Tongue (tissue), 2 donors: ENCODE measurements around the gene GNAO1. TPM values are rescaled to one million over a fixed set of nuclear protein-coding genes. Genes with fewer than 3 reads are reported as not detected.
A peak's percentile ranks its signal among the peaks of the same experiment; 100 is the strongest.

Experiments used
- DNase-seq: peaks from one replicate; pipeline ENCODE4 v3.0.0-alpha.2; 2015
- total RNA-seq: library from RNA; depleted of rRNA; stranded (reverse); fragments of >200 nt; gene quantifications from one replicate; pipeline ENCODE4 v1.2.3, GENCODE V29; 2014

The GNAO1 gene
- total RNA-seq, 1 donor from 2014 or later: 3.9 TPM

DNA sequence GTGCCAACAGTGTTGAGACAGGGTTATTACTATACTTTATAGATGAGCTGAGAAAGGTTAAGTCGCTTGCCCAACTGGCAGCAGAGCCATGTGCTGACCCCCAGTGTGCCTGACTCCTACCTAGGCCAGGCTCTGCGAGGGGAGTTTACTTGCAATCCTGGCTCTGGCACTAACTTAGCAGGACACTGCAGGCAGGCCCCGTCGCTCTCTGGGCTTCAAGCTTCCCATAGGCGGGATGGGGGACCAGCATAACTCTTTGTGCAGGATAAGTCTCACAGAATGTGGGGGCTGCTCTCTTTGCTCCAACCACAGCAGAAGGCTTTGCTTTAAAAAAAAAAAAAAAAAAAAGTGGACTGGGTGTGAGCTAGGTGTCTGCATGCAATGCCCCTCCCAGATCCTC is 102.7 kb downstream of the GNAO1 start:
- no peak for DNase-seq

DNA sequence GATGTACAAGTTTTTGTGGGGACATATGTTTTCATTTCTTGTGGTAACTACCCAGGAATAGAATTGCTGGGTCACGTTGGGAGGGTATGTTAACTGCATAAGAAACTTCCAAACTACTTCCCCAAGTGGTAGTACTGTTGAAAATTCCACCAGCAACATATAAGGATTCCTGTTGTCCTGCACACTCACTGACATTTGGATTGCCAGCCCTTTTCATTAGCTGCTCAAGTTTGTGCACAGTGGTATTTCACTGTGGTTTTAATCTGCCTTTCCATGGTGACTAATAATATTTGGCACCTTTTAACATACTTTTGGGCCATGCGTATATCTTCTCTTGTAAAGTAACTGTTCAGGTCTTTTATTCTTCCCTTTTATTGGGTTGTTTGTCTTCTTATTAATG is 103.3 kb downstream of the GNAO1 start:
- DNase-seq: no peak

DNA sequence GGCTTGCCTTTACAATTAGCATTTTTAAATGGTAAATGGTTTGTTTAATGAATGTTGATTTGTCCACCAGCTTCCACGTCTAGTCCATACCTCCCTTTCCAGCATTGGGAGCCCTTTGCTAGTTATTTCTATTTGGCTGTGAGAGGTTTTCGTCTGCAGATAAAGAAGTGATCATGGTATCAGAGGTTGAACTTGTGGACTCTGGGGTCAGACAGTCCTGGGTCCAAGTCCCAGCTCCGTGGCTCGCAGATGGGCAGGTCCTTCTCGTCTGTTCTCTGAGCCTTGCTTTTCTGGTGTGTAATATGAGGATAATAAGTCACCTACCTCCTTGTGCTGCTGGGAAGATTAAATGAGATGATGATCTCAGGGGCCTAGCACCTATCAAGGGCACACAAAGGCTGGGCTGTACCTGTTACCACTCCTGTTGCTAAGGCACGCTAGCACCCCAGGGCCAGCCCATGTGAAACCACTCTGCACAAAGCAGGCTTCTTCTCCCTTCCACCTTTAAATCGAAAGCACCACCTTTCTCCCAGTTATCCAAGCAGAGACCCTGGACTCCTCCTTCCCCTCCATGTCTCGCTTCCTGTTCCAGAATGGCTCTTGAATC is 103.9 kb downstream of the GNAO1 start:
- DNase-seq: no peak

DNA sequence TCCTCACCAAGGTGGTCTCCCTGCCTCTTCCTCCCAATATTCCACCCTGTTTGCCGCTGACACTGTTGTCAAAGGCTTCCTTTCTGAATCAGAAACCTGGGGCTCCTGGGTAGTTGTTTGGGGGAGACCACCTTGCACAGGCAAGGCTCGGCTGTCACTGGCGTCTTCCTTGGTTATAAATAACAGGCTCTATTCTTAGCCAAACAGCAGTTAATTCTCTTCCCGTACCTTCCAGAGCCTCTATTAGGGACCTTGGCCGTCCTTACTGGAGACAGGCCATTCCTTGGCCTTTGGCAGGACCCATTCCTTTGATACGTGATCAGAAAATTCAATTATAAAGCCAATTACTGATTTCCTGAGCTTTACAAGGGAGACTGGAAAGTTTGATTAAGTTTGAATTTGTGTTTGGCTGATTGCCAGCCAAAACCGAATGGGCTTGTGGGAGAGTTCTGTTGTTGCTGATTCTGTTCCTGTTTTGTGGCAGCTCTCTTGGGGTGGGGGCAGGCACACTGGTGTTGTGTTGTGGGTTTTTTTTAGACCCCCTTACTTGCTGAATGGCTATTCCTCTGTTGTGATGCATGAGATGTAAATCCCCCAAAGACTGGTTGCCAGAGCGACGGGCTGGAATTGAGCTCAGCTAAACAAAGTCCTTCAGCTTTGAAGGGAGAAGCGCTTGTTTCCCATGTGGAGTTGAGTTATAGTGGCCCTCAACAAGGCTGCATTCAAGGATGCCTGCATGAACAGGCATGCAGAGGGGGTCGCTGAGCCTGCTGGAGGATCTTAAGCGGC is 104.6 kb downstream of the GNAO1 start:
- peak; percentile 61 for DNase-seq

DNA sequence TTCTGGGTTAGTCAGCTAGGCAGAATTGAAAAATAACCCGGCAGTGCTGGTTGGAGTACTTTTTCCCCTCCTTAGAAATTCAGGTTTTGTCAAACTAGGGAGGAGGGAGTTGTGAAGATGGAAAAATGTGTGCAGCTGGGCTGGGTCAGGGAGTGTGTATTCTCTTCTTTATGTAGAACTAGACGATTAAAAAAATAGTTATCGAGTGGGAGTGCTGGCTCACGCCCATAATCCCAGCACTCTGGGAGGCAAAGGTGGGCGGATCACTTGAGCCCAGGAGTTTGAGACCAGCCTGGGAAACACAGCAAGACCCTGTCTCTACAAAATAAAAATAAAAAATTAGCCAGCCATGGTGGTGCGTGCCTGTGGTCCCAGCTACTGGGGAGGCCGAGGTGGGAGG is 106.4 kb downstream of the GNAO1 start:
- no peak for DNase-seq

DNA sequence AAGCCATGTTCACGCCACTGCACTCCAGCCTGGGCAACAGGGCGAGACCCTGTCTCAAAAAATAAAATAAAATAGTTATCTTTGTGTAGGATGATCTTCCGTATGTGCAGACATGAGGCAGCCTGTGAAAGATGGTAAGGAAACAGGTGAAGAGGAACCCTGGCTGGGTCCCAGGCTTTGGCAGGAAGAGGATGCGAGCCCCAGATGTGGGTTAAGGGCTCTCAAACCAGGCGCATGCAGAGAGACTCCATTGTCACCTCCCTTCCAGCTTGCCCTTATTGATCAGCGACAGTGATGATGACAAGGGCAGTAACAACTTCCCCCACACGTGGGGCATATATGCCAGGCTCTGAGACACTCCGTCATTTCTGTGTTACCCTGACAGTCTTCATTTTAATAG is 106.8 kb downstream of the GNAO1 start:
- no peak for DNase-seq

DNA sequence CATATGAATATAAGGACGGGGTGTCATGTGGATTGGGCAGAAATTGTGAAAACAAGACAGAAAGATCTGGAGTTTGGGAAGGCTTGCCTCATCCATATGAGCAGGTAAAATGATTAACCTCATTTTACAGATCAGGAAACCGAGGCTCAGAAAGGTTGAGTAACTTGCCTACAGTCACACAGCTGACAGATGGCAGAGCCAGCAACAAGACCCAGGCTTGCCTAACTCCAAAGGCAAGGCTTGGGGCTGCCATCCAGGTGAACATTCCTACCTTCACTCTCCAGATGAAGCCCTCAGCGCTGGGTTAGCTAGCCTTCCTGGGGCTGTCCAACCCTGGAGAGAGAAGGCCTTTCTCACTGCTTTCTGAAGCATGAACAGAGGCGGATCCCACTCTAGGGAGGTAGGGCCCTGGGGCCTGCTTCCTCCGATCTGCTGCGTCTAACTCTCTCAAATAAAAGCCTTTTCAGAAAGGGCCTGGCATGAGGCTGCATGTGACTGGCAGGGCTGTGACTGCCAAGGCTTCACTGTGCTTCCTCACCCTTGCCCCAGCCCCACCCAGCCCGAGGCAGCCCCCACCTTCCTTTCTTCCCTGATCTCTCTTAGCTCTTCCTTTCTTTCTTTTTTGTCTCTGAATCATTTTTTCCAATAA is 107.8 kb downstream of the GNAO1 start:
- DNase-seq: no peak

DNA sequence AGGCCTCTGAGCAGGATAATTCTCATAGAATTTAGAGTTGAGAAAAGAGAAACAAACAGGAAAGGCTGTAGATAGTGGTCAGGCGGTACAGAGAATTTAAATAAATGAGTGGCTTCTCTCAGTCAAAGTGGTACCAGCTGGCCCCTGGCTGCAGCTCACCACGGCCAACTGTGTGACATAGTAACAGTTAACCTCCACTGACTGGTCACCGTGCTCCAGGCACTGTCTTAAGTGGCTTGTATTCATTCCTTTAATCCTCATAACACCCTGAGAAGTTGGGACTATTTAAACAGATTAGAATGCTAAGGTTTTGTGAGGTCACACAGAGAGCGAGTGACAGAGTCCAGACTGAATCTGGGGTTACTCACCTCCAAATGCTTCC is 108.9 kb downstream of the GNAO1 start:
- DNase-seq: no peak

DNA sequence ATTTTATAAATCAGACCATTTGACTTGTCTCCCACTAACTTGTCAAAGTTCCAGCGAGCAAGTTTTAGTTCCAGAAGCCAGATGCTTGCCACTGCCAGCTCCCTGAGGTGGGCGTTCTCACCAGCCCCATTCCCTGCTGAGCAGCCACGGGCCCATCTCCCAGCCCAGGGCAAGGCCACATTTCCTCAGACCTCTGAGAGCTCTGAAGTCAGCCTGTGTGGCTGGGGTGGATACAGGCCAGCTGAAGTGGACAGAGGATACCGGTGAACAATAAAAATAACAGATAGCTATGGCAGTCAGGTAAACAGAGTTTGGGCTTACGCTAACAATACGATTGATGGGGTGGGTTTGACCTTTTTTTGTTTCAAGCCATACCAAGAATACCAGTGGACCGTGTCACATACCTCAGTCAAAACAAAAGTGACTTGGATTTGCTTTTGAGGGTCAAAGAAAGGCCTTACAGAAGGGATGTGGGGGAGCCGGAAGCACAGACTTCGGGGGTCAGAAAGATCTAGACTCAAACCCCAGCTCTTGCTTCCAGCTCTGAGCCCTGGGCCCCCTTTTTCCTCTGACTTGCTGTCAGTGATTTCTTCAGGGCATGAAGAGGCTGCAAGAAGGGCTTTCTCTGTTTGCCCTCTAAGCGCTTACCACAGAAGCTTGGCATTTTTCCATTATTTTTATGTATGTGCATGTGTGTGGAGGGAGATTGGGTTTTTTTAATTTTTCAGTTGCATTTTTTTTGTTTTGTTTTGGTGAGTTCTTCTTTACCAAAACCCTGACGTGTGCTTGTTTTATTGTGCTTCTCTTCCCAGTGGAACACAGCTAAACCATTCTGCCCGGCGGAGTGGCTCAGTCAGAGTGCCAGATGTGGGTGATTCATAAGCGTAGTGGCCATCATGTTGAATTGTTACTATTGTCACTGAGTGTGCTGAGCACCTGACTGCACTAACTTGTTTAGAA is 109.9 kb downstream of the GNAO1 start:
- no peak for DNase-seq

DNA sequence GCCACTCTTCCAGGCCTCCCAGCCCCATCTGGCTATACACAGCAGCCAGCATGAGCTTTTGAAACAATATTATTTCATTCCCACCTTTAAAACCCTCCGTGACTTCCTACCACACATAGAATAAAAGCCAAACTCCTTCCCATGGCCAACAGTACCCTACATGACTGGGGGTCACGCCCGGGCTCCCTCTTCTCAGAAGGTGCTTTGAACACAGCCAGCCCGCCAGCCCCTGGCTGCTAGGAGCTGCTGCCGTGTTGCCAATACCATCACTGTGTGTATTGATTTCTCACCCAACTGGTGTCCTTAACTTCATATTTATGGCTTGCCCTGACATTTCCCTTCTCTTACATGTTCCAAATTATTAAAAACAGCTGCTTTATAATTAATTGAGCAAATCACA is 111.2 kb downstream of the GNAO1 start:
- no peak for DNase-seq

DNA sequence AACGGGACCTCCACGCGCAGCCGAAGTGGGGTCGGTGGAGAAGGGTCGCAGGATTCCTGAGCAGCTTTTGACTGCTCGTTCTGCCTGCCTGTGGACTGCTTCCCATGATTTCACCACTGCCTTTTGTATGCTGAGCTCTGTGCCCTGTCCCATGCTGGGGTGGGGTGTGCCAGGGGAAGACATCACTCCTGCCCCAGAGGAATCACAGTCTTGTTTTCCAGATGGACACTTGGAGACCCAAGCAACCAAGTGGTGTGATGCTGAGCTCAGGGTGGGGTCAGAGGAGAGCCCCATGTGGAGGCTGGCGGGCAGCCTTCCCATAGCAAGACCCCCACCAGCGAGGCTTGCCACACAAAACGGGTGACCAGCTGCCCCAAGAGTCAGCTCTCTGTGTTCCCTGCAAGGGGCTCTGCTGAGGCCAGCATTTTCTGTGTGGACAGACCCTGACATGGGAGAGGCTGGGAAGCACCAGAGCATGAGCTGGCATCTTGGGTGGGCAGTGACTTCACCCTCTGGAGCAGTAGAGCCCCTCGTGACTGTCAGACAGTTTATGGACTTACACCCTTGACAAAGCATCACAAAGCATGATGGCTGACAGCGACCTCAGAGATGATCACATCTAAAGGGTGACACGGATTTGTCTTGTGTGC is 111.9 kb downstream of the GNAO1 start:
- DNase-seq: no peak

DNA sequence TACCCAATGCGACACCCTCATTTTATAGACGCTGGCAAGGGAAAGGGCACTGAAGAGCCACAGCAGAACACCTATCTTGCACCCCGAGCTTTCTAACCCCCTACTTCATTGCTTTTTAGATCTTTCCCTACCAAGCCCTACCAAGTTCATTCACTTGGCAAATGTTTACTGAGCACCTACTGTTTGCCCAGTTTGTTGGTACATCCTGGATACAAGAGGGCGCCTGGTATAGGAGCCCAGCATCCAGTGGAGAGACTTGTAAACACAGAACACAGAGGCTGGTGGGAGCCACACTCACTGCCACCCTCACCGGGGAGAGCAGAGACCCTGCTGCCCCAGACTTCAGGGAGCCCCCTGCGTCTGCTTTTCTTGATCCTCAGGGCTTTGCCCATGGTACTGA is 112.6 kb downstream of the GNAO1 start:
- no peak for DNase-seq

DNA sequence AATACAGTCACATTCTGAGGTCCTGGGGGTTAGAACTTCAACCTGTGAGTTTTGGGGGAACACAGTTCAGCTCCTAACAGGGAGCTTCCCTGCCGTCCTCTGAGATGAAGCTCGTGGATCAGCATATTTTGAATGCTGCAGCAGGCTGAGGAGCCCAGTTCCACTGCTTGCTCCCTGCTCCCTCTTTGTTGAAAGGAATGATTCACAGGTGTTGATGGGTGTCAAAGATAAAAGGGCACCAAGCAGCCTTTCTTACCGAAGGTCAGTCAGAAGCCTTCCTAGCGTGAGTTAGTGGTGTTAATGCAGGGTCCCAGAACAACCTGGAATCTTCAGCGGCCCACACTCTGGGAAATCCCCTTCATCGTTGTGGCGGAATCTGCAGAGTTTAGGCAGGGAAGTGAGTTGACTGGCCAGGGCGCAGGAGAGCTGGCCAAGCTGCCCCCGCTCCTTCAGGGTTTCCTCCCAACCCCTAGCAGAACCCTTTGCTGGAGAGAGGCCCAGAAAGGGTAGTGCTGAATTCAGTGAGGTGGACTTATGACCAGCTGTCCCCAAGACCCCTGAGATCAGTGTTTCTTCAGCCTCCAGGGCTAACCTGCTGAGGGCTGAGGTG is 114.8 kb downstream of the GNAO1 start:
- no peak for DNase-seq

DNA sequence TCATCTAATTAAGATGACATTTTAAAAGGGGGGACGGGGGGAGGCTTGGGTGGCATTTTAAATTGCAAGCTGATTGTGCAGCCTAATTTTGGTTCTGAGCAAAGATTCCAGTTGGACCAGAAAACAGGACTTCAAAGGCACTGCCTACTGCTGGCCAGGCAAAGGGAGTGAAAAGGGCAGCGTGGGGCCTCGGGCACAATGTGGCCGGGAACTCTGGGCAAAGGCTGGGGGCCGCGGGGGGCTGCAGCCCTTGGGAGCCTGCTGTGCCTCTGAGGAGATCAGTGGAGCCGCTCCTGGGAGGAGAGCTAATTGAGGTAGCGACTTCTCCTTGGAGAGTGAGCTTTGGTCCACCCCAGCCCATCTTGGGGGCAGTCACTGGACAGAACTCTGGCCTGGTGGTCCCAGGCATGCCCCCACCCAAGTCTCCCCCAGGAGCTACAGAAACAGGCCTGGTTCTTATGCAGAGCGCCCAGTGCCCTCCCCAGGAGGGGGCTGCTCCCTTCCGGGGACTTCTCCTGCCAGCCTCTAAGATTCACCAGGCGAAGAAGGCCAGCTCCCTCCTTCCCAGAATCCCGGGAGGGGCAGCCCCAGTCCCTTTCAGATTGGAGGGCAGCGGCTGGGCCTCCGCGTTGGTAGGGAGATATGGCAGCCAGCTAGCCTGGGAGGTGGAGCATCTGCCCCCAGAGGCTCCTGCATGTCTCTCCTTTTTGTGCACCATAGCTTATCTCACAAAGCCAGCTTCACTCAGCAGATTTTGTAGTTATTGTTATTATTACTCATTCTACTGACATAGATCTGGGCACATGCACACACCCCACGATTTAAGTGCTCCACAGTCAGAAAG is 115.6 kb downstream of the GNAO1 start:
- no peak for DNase-seq

DNA sequence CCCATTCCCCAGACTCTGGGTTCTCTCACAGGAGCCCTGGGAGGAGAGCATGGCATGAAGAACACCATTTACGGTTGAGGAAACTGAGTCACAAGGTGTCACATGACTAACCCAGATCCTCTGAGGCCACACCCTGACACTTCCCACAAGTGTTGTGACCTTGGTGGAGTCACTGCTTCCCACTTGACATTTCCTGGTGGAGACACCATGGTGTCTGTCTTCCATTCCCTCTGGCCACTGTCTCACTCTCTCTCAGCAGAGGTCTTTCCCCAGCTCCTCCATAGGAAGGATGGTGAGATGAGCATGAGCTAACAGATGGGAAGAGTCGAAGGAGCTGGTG is 116.2 kb downstream of the GNAO1 start:
- no peak for DNase-seq

DNA sequence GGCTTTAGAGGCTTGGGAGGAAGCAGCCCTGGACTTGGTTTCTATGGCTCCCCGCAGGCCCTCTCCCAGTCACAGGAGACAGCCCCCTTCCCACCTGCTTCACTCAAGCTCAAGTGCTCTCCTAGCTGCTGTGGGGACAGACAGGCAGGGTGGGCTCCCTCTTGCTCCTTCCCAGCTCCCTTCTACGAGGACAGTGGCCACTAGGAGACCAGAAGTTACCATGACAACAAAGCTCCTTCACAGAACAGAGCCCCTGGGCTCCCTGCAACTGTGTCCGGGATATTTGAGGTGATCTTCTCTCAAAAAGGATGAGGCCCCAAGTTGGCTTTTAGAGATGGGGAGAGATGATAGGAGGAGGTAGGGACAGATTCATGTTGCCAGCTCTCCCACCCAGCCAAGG is 117.7 kb downstream of the GNAO1 start:
- DNase-seq: no peak

DNA sequence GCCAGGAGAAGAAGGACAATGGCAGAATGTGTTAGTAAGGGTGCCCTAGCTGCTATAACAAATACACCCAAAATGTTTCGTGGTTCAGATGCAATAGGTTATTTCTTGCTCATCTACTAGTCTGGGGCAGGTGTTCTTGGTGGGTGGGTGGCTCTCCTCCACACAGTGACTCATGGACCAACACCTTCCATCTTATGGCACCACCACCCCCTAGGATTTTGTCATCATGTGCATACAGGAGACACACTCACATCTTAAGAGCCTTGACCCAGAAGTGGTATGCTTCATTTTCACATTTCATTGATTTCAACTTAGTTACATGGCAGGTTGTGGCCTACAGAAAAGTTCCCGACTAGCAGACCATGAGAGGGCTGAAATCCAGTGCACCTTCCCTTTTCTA is 119.4 kb downstream of the GNAO1 start:
- DNase-seq: no peak

DNA sequence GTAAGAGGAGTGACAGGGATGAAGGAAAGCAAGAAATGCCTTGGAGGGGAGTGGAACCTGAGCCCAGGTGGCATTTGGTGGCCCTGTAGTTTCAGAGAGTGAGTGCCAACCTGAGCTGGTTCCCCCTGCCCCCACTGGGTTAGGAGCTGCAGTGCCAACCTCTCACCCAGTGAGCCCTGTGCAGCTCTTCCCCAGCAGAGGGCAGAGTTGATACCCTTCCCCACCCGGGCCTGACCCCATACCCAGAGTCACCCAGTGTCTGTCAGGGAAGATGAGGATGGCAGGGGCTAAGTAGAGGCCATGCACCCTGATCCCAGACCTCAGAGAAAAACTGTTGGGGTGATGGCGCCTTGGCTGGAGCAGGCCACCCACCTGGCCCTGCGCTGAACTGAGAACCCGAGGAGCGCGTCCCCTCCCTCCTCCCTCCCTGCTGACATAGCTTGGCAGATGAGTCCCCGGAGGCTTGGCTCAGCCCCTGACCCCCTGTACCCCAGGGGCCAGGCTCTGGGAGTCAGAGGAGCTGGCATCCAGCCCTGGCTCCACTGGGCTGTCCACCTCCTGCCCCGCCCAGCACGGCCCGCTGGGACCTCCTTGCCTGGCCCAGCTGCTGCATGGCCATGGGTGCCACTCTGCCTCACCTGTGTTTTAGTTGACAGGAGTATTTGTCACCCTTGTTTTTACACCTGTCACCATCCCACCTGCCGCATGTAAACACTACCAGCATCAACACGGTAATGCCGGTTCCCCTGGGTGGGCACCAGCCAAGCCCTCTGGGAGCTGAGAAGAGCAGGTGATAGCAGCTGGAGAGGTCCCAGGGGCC is 120.1 kb downstream of the GNAO1 start:
- no peak for DNase-seq

DNA sequence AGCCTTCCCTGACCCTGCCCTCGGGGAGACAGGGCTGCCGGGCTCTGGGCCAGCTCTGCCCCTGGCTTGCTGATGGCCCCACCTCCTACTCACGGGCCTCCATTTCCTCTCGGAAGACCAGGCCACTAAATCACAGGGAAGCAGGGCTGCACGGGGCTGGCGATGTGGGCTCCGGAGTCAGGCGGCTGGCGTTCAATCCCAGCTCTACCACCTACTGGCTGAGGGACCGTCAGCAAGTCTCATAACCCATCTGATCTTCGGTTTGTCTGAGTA is 120.7 kb downstream of the GNAO1 start:
- DNase-seq: no peak

DNA sequence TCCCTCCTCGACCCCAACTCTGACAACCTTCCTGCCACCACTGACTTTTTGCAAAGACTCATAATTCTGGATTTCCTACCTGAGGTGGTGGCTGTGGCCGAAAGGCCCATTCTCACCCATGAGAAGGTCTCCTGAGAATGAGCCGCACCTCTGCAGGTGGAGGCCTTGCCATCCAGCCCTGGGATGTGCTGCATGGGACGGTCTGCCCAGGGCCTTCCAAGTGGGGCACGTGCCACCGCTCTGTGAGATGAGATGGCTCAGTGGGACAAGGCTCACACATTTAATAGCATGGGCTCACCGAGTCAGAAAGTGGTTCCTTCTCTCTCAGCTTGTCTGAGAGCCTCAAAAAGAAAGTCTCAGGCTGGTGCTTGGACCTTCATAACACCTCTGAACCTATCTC is 121.3 kb downstream of the GNAO1 start:
- no peak for DNase-seq
